WTC11 (cell line): ENCODE results near the gene LGALS9.

Experiments
- CTCF ChIP-seq: fragments of 200-600 bp; IDR thresholded peaks from 2 replicates; pipeline ENCODE4 v1.8.0; 2022; ENCODE audit warnings: antibody characterized with exemption
- OVOL2 ChIP-seq: fragments of 250-450 bp; sonication (Bioruptor Pico); IDR thresholded peaks from 2 replicates; pipeline ENCODE4 v1.9.0; 2021; ENCODE audit warnings: mild to moderate bottlenecking, borderline replicate concordance
- TF ChIP-seq, protein P1 (sequence below): sonication (generic); formaldehyde crosslinking; IDR thresholded peaks from 2 replicates; pipeline ENCODE4 v1.8.0; 2022; ENCODE audit warnings: mild to moderate bottlenecking, missing genetic modification reagents
- TF ChIP-seq, protein P2 (sequence below): sonication (generic); formaldehyde crosslinking; IDR thresholded peaks from 2 replicates; pipeline ENCODE4 v1.8.0; 2022; ENCODE audit warnings: mild to moderate bottlenecking, missing genetic modification reagents

DNA sequence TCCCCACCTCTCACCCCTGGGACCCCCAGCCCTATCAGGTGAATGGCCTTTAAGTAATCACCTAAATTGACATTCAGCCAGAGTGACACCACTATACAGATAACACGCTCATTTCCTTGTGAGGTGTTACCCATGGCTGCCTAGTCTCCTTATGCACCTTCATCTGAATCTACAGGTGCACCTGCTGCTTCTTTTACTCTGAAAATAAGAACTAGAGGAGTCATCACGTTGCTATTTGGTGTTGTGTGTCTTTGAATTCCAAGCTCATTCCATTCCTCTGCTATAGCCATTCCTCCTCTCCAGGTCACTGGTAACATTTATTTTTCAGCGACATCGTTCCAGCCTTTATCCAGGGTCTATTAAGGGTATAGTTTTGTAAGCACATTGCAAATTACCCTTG is 9.8 kb downstream of the LGALS9 start:
- no peak for TF ChIP-seq OVOL2 (CRISPR knock-in tag)
- TF ChIP-seq, protein P1, sequence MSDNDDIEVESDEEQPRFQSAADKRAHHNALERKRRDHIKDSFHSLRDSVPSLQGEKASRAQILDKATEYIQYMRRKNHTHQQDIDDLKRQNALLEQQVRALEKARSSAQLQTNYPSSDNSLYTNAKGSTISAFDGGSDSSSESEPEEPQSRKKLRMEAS (CRISPR knock-in tag), result no peak
- TF ChIP-seq, protein P2, sequence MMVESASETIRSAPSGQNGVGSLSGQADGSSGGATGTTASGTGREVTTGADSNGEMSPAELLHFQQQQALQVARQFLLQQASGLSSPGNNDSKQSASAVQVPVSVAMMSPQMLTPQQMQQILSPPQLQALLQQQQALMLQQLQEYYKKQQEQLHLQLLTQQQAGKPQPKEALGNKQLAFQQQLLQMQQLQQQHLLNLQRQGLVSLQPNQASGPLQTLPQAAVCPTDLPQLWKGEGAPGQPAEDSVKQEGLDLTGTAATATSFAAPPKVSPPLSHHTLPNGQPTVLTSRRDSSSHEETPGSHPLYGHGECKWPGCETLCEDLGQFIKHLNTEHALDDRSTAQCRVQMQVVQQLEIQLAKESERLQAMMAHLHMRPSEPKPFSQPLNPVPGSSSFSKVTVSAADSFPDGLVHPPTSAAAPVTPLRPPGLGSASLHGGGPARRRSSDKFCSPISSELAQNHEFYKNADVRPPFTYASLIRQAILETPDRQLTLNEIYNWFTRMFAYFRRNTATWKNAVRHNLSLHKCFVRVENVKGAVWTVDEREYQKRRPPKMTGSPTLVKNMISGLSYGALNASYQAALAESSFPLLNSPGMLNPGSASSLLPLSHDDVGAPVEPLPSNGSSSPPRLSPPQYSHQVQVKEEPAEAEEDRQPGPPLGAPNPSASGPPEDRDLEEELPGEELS (CRISPR knock-in tag), result no peak
- TF ChIP-seq CTCF, result no peak
